HG03039 (cell line): ENCODE results near the gene ALDH18A1.
"Not testable (repeated sequence)": the region's sequence is repeated elsewhere in the genome, so short reads cannot be mapped to it uniquely, and the experiment has no call there.

Experiments
- ATAC-seq: cut with Tn5 transposase; IDR thresholded peaks from one replicate; pipeline ENCODE4 v1.9.1; 2021; ENCODE audit warnings: mild to moderate bottlenecking, moderate library complexity; ENCODE audit not compliant: unreplicated experiment

The ALDH18A1 gene

DNA sequence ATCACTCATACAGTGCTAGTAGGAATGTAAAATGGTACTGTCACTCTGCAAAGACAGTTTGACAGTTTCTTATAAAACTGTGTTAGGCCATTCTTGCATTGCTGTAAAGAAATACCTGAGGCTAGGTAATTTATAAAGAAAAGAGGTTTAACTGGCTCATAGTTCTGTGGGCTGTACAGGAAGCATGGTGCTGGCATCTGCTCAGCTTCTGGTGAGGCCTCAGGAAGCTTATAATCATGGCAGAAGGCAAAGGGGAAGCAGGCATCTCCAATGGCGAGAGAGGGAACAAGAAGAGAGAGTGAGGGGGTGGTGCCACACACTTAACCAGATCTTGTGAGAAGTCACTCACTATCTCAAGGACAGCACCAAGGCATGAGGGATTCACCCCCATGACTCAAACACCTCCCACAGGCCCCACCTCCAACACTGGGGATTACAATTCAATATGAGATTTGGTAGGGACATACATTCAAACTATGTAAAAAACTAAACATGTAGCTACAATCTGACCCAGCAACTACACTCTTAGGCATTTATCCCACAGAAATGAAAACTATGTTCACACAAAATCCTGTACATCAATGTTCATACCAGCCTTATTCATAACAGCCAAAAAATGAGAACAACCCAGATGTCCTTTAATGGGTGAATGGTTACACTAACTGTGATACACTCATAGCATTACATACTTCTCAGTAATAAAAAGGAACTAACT is 5.0 kb downstream of the ALDH18A1 start:
- no peak for ATAC-seq

DNA sequence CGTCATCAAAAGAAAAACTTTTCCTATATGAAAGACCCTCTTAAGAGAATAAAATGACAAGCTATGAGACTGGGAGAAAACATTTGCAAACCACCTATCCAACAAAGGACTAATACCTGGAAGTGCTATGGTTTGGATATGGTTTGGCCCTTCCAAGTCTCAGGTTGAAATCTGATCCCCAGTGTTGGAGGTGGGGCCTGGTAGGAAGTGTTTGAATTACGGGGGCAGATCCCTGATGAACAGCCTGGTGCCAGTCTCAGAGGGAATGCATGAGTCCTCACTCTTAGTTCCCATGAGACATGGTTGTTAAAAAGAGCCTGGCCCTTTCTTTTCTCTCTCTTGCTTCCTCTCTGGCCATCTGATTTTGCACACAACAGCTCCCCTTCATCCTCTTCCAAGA is 6.3 kb downstream of the ALDH18A1 start:
- no peak for ATAC-seq

DNA sequence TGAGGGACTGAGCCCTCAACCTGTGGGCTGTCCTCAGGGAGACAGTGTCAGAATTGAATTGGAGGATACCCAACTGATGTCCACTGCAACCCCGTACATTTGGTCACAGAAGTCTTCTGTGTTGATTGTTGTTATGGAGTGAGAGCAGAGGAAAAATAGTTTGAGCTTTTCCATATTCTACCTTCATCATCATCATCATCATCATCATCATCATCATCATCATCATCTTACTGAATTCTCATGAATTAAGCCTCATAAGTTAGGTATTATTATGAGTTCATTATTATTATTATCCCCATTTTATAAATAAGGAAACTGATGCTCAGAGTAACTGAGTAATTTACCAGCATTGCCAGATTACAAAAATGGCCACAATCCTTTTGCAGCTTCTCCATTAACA is 8.4 kb downstream of the ALDH18A1 start:
- ATAC-seq: no peak

DNA sequence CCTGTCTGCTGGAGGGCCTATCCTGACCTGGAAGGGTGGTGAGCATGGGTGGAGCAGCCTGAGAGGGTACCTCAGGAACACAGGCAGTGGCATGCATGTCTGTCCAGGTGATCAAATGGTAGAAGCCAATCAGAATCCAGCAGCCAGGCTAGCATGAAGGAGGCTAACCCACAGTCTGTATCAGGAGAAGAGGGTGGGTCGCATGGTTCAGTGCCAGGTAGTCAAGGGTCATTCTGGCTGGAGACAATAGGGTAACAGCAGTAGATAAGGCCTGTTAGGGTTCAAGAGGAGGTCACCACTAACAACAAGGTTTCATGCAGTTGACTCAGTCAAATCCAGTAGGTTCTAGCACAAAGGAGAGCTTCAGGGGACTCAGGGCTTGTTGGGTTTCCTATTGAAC is 10.4 kb downstream of the ALDH18A1 start:
- no peak for ATAC-seq

DNA sequence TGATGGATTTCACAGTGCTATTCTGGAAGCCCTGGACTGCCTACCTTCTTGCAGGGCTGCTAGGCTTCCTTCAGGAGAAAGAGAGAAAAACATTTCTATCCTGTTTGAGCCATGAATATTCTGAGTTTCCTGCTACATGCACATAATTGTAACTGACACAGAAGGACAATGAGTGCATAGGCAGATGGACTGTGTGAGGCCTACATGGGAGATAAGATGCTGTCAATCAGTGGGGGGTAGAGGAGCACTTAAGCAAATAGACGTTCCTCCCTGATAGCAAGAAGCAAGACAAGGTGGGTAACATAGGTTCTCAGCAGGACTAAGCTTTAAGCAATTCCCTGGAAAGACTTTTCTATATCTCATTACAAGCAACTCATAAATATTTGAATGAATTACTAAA is 11.6 kb downstream of the ALDH18A1 start:
- ATAC-seq: no peak

DNA sequence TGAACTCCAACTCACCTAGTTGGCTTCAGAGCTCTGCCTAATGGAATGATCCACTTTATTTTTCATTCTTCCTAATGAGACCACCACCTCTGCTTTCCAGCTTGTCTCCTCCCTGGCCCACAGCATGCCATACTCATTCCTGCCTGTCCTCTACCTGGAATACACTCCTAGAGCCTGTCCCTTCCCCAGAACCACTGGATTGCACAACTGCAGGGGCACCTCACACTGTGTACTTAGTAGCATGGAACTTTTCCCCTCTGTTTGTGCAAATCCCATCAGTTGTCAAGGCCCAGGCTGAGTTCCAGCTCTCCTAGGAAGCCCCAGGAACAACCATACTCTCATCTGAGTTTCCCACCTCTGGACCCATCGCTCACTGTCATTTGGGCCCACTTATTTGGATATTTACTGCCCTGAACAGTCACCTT is 15.6 kb downstream of the ALDH18A1 start:
- no peak for ATAC-seq

DNA sequence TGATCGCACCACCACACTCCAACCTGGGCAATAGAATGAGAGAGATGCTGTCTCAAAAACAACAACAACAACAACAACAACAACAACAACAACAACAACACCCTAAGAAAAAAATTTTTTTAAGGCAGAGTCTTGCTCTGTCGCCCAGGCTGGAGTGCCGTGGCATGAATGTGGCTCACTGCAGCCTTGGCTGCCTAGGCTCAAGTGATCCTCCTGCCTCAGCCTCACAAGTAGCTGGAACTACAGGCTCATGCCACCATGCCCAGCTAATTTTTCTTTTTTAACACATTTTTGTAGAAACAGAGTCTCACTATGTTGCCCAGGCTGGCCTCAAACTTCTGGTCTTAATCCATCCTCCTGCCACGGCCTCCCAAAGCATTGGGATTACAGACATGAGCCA is 18.6 kb downstream of the ALDH18A1 start:
- ATAC-seq: no peak

DNA sequence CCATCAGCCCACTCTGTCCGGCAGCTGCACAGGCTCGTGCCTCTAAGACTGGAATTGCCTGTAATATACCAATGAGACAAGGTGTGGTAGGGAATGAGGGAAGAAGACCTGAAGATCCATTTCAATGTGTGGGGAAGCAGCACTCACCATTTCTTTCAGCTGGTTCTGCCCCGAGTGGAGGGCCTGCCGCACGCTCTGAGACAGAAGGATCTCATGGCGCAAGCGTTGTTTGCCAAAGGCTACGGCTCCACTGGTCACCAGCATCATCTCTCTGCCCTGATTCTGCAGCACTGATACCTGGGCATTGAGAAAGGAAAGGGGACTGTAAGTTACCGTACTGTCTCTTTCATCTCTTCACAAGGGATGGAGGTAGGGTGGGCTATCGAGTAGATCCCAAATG is 19.4 kb downstream of the ALDH18A1 start:
- no peak for ATAC-seq

DNA sequence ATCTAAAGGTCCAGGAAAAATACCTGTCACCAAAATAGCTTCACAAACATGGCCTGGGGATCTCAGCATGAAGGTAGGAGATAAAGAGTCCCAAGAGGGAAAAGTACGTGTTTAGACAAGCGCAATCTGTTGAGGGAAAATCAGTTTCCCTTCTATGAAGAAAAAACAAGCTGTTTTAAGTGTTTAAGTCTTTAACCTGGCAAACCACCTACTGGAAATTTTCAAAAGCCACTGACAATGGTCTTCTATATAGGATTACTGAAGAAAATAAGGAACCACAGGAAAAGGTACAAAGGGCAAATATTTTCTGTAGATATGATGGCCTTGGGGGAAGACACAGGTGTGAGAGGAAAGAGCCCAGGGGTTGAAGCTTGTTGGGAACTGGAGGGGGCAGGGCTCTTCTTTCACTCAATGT is 21.2 kb downstream of the ALDH18A1 start:
- no peak for ATAC-seq

DNA sequence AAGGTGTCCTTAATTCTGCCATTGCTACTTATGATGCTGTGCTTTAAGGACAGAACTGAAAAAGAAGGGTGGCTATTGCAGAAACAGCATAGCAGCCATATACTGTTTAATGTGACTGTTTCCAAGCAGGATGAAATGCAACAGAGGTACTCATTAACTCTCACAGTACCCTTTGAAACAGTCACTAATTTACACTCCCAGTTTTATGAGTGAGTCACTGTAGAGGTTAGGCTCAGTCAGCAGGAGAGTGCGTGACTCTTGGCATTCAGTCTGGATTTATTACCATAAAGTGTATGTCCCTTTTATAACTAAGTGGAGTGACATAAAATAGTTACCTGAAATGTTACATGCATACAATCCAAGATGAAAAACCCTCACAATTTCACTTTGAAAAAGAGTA is 27.7 kb downstream of the ALDH18A1 start:
- no peak for ATAC-seq

DNA sequence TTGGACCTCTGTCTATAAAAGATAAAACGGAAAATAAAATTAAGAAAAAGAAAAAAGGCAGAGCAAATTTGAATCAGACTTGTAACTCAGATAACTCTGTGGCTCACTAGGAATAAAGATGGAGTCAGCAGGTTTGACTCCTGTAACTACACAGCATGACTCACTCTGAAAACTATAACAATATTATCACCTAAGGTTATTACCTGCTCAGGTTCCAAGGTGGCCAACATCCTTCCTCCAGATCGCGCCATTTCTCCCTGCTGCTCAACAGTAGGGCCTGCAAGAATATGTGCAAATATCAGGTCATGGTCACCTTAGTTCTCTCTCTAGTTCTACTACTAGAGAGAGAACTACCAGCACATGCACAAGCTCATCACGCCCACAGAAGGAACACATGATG is 30.0 kb downstream of the ALDH18A1 start:
- ATAC-seq: no peak

DNA sequence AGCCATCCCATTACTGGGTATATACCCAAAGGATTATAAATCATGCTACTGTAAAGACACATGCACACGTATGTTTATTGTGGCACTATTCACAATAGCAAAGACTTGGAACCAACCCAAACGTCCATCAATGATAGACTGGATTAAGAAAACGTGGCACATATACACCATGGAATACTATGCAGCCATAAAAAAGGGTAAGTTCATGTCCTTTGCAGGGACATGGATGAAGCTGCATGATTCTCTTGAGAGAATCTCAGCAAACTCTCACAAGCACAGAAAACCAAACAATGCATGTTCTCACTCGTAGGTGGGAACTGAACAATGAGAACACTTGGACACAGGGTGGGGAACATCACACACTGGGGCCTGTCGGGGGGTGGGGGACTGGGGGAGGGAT is 36.1 kb downstream of the ALDH18A1 start:
- ATAC-seq: not testable (repeated sequence)

DNA sequence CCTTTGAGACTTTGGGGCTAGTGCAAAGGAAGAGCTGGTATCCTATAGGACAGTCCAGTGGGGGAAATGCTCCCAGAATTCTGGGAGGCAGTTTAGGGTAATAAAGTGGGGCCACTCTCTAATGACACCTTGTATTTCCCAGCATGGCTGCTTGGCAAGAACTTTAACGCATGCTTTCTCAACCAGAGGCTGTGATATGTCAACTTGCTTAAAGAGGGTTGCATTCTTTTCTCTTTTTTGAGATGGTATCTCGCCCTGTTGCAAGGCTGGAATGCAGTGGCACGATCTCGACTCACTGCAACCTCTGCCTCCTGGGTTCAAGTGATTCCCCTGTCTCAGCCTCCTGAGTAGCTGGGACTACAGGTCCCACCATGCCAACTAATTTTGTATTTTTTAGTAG is 38.4 kb downstream of the ALDH18A1 start:
- no peak for ATAC-seq

DNA sequence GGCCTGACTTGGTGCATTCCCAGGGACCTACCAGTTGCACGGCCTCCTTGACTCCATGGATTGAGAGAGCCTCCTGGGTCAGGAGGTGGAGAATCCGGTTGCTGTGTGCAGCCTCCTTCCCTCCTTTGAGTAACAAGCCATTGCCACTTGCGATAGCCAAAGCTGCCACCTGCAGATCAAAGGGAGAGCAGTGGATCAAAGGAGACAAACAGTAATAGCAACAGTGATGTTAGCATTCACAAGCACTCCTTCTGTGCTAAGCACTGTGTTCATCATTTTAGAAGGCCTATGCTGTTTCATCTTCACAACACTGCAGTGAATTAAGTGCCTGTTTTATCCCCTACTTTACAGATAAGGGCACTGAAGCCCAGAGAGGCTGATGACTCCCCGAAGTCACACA is 40.1 kb downstream of the ALDH18A1 start:
- no peak for ATAC-seq

DNA sequence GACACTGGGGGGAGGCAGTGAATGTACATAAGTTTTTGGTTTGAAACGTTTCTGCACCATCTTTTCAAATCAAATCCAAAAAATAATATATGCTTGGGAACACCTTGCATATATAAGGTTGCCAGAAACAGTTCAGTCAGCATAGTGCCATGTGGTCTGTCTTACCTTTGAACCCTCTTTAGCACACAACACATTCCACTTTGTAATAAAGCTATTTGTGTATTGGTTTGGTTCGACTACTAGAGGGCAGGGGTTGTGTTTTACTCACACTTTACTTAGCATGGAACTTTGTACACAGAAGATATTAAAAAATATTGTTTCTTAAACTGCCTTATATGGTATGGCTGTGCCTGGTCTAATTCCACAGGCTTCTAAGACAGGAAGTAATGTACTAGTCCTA is 43.2 kb downstream of the ALDH18A1 start:
- ATAC-seq: no peak

DNA sequence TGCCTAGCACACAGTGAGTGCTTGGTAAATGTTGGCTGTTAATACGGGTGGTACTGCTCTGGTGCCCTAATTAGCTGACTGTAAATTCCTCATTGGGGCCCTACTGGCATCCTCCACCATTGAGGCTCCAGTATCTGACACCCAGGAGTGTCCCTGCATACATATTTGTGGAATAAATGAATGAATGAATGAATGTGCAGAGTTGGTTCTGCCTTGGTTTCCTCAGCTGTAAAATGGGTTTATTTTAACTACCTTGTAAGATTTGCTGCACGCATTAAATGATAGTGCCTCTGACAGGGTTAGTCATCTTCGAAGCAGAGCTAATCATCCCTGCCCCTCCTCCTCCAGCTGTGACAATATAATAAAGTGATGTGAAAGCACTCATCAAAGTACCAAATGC is 45.8 kb downstream of the ALDH18A1 start:
- no peak for ATAC-seq

DNA sequence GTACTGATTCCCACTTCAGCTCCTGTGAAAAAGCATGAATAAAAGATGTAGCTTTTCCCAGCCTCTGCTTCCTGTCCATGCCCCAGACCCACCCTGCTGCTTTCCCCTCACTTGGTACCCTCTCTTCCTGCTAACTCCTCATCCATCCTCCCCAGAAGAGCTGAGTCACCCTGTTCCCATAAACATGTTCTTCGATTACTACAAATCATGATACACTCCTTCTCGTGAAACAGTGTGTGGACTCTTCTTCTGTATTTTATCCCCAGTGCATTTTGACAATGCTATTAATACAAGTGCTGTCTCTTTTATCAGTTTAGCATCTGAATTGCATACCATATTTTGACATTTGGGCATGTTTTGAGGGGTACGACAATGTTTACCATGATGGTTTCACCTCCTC is 49.6 kb downstream of the ALDH18A1 start:
- ATAC-seq: no peak

DNA sequence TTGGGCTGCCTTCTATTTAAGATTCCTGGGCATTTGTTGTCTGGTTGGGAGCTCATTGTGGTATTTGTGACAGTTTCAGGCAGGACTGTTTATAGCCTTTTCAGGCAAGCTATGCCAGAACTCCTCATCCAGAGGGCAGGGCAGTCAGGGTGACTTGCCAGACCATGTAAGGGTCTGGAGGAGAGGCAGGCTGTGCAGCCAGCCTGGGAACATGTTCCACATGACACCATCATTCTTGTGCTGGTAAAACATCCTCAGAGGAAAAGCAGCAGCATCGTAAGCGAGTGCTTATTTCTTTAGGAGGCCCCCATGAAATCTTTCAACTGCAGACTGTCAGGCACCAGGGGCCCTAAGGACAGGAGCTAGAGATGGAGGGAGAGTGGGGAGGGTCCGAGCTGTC is 51.3 kb downstream of the ALDH18A1 start:
- ATAC-seq: no peak

DNA sequence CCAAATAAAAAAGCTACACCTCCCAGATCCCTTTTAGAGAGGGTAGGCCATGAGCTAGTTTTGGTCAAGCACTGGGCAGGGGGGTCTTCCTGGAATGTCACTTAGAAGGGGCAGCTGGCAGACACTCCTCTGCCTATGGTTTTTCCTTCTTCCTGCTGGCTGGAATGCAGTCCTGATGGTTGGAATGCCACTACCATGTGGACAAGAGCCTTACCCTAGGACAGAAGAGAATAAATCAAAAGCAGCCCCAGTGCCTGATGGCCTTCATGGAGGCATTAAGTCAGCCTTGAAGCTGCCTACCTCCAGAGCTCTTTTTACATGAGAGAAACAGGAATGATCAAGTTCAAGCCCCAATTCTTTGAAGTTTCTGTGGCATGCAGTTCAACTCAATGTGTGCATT is 51.9 kb downstream of the ALDH18A1 start:
- no peak for ATAC-seq

DNA sequence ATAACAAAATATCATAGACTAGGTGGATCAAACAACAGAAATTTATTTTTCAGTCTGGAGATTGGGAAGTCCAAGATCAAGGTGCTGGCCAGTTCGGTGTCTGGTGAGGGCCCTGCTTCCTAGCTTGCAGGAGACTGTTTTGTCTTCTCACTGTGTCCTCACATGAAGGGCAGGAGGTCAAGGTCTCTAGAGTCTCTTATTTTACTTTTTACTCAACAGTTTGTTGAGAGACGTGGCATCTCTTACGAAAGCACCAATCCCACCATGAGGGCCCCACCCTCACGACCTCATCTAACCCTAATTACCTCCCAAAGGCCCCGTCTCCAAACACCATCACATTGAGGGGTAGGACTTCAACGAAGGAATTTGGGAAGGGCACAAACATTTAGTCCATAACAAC is 54.1 kb downstream of the ALDH18A1 start:
- ATAC-seq: no peak

DNA sequence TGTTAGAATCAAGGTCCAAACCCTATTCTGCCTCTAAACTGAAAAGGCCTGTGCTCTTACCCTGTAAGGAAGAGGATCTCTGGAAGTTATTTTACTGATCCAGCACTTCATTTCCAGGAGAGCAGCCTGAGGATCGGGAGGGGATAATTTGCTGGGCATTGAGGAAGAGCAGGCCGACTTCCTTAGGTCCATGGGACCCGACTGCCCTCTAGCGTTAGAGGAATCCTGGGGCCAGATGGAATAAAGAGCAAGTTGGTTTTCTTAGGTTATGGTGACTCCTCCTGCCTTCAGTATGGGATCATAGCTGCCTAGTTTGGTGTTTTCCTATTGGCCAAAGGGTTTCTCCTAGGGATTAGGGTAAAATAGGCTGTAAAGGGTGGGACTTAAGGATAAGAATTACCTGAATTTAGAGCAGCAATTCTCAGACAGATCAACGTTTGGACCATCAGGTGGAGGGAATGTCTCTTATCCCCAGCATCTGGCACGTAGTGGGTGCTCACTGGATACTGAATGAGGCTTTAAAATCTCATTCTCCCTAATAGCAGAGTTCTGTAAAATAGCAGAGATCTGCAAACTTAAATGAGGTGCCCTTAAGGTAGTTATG is 55.3 kb downstream of the ALDH18A1 start:
- ATAC-seq: no peak

DNA sequence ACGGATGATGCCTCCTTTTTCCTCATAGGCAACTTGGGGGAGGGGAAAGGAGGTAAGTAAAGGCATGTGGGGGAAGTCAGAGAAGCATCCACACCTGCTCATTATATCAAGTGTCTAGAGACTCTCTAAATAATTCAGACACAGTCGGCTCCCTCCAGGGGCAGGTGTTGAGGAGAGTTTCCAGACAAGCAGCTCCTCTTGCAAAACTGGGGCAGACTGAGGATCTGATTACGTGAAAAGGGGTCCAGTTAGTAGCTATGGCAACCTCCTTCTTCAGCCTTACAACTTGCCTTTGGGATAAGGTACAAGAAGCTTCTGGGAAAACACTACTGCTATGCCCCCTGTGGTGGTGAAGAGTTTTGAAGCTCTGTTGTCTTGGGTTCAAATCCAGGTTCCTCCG is 56.4 kb downstream of the ALDH18A1 start:
- no peak for ATAC-seq

DNA sequence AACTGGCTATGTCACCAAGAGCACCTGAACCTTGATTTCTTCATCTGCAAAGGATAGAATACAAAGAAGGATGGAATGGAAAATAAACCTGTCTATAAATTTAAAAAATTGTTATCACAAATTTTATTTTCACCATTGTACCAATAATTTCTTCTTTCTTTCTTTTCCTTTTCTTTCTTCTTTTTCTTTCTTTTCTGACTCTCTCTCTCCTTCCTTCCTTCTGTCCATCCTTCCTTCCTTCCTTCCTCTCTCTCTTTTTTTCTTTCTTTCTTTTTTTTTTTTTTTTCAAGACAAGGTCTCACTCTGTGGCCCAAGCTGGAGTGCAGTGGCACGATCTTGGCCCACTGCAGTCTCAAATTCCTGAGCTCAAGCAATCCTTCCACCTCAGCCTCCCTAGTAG is 58.7 kb downstream of the ALDH18A1 start:
- ATAC-seq: no peak
